Right lobe of liver (tissue), 4 donors: ENCODE data around the gene CTCF.

Experiments used
- POLR2A ChIP-seq: fragments of 450-650 bp; IDR thresholded peaks from one replicate; pipeline ENCODE4 v1.6.1; 2017; ENCODE audit warnings: antibody characterized with exemption, mild to moderate bottlenecking
- TF ChIP-seq, protein P1 (sequence below), 4 donors: fragments of 200-600 bp in 3 of 4; fragments of 450-650 bp in 1 of 4; IDR thresholded peaks; one replicate each; pipeline versions ENCODE4 v1.5.1 to v1.8.0; 2016 to 2022; ENCODE audit warnings: antibody characterized with exemption in 4 of 4, mild to moderate bottlenecking in 2 of 4
- donor health status: DM: no; HTN: no; CAD: no.
- donor health status: DM: no; HTN: no; CAD: no.
- donor health status: DM: no; HTN: yes; CAD: no.

GRCh38 chr16:67545665-67546024, 16.7 kb upstream of the CTCF start:
- TF ChIP-seq, protein P1, sequence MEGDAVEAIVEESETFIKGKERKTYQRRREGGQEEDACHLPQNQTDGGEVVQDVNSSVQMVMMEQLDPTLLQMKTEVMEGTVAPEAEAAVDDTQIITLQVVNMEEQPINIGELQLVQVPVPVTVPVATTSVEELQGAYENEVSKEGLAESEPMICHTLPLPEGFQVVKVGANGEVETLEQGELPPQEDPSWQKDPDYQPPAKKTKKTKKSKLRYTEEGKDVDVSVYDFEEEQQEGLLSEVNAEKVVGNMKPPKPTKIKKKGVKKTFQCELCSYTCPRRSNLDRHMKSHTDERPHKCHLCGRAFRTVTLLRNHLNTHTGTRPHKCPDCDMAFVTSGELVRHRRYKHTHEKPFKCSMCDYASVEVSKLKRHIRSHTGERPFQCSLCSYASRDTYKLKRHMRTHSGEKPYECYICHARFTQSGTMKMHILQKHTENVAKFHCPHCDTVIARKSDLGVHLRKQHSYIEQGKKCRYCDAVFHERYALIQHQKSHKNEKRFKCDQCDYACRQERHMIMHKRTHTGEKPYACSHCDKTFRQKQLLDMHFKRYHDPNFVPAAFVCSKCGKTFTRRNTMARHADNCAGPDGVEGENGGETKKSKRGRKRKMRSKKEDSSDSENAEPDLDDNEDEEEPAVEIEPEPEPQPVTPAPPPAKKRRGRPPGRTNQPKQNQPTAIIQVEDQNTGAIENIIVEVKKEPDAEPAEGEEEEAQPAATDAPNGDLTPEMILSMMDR (IDR thresholded peaks at IDR 0.05) = no peak
- no peak for TF ChIP-seq POLR2A
